Myocyte (in vitro differentiated cells): Measurements from ENCODE around the gene PAK6. TPM values are rescaled to one million over a fixed set of nuclear protein-coding genes. Genes with fewer than 3 reads are reported as not detected.

ENCODE experiments used
- total RNA-seq: library from RNA; depleted of rRNA; stranded (reverse); fragments of >200 nt; gene quantifications from 2 replicates; pipeline ENCODE4 v1.2.3, GENCODE V29; 2014

Gene PAK6
- total RNA-seq, 1 donor from 2014 or later, result 0.48 TPM

Other genes with a start within 250 kb of the PAK6 start
- gene SRP14, start 199.9 kb upstream of the PAK6 start, total RNA-seq, result 268 and 288 TPM in 2 replicates
- 7.4 and 10.4 TPM in 2 replicates for gene BMF, start 130.2 kb upstream of the PAK6 start, total RNA-seq
- gene BUB1B, start 78.0 kb upstream of the PAK6 start, total RNA-seq, result 1.8 and 2.1 TPM in 2 replicates
- 0.42 TPM in 1 of 2 replicates, not detected in the other for gene ANKRD63, start 44.0 kb downstream of the PAK6 start, total RNA-seq
- gene PLCB2, start 68.9 kb downstream of the PAK6 start, total RNA-seq, result 0.99 and 1.4 TPM in 2 replicates
- 40.5 and 73.3 TPM in 2 replicates for gene INAFM2, start 84.6 kb downstream of the PAK6 start, total RNA-seq
- gene CCDC9B, start 101.9 kb downstream of the PAK6 start, total RNA-seq, result 30.1 and 41.6 TPM in 2 replicates
- not detected in 2 replicates for gene PHGR1, start 112.0 kb downstream of the PAK6 start, total RNA-seq
- gene DISP2, start 119.2 kb downstream of the PAK6 start, total RNA-seq, result 1.6 and 3.5 TPM in 2 replicates
- gene KNSTRN, start 143.7 kb downstream of the PAK6 start, total RNA-seq, result 72.4 and 72.8 TPM in 2 replicates
- 57.0 and 69.3 TPM in 2 replicates for gene IVD, start 166.7 kb downstream of the PAK6 start, total RNA-seq
- 10.6 and 11.1 TPM in 2 replicates for gene BAHD1, start 201.9 kb downstream of the PAK6 start, total RNA-seq
- 14.5 and 15.6 TPM in 2 replicates for gene CHST14, start 231.9 kb downstream of the PAK6 start, total RNA-seq